BLaER1 (cell line): ENCODE measurements around the gene SLC25A21.

Experiments used
- H3K27ac ChIP-seq: shearing (Covaris generic); formaldehyde crosslinking; 2 replicates; pipeline ENCODE4 v1.8.1; 2022
- H3K27me3 ChIP-seq: shearing (Covaris generic); formaldehyde crosslinking; 2 replicates; pipeline ENCODE4 v1.8.1; 2022
- H3K36me3 ChIP-seq: shearing (Covaris generic); formaldehyde crosslinking; 2 replicates; pipeline ENCODE4 v1.8.1; 2022
- H3K4me1 ChIP-seq: shearing (Covaris generic); formaldehyde crosslinking; 2 replicates; pipeline ENCODE4 v1.8.1; 2022
- H3K4me2 ChIP-seq: shearing (Covaris generic); formaldehyde crosslinking; 2 replicates; pipeline ENCODE4 v1.8.1; 2022
- H3K4me3 ChIP-seq: shearing (Covaris generic); formaldehyde crosslinking; 2 replicates; pipeline ENCODE4 v1.8.1; 2022
- H3K9ac ChIP-seq: shearing (Covaris generic); formaldehyde crosslinking; 2 replicates; pipeline ENCODE4 v1.8.1; 2022
- H3K9me3 ChIP-seq: shearing (Covaris generic); formaldehyde crosslinking; 2 replicates; pipeline ENCODE4 v1.8.1; 2022
- H4K20me1 ChIP-seq: shearing (Covaris generic); formaldehyde crosslinking; 2 replicates; pipeline ENCODE4 v1.8.1; 2022
- Cebpa-rat ChIP-seq: shearing (Covaris generic); IDR thresholded peaks from 2 replicates; pipeline ENCODE4 v1.8.1; 2022

Gene SLC25A21

DNA sequence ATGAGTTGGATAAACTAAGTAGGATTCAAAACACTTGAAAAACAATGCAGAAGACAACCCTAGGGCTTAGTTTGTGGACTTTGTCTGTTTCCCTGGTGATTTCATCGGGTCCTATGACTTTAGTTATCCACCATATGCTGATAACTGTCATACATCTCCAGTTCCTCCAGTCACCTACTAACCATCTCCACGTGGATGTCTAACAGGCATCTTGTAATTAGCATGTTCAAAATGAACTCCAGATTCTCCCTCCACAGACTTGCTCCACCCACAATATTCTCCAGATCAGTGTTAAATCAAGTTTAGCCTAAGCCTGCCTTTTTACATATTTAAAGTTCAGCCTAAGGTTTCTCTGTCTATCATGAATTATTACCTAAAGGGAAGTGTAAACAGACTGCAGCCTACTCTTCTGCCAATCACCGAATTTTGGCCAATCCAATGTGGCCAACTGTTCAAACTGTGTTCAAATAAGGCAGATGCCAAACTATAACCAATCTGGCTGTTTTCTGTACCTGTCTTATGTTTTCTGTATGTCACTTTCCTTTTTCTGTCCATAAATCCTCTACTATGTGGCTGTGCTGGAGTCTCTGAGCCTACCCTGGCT is 423.7 kb downstream of the SLC25A21 start:
- no peaks in the 10 kb centered on the region for H3K4me1 ChIP-seq
- H3K4me2 ChIP-seq, result no peak overlapping the region
- no peaks in the 10 kb centered on the region for H3K36me3 ChIP-seq
- H4K20me1 ChIP-seq, result no peaks in the 10 kb centered on the region
- H3K27ac ChIP-seq, result no peak overlapping the region
- H3K4me3 ChIP-seq, result no peak overlapping the region
- no peak for TF ChIP-seq Cebpa-rat
- H3K9ac ChIP-seq, result no peak overlapping the region
- no peaks in the 10 kb centered on the region for H3K27me3 ChIP-seq
- peaks cover 18% of the 10 kb centered on the region for H3K9me3 ChIP-seq

DNA sequence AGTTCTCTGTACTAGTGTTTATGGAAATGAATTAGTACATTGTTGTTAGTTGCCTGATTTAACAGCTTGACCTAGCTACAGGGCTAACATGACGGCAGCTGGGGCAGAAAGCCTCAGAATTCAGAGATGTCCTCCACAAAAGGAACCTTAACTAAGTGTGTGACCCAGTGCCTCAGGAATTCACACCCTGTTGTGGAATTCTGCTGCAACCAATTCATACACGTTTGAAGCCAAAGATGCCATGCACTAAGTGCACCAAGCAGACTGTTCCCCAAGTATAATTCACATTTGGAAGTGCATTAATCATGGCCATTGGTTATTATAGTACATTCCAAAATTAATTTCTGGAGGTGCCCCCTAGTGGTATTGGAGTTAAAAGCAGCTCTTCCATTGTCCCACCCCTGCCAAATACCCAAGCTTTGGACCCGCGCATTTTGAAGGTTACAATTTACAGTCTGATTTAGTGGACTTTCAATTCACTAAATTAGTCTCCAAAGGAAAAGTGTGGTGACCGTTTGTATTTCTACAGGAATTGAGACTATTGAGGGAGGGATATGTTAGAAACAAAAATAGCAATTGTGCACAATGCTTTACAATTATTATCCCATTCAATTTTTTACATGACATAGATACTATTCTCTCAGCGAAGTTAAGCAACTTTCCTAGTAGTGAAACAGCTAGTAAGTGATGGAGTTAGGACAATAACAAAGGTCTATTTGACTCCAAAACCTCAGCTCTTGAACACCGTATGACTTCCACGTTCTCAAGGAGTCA is 424.8 kb downstream of the SLC25A21 start:
- no peaks in the 10 kb centered on the region for H3K27me3 ChIP-seq

DNA sequence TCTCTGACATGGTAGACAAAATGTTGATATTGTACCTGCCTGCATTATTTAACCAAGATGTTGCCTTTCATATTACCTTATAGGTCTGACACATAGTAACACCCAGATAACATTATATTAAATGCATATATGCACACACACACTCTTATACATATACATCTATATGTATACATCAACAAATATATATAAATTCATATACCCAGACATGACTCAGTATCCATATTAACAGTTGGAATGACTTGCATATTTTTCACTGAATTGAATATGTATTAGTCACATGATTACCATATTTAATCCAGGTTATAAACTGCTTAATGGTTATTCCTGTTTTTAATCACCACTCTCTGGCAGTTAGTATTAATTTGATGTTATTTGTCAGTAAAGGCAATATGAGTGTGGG is 425.5 kb downstream of the SLC25A21 start:
- Histone ChIP-seq H3K9ac (no peak overlapping the region), H4K20me1 (no peaks in the 10 kb centered on the region), H3K4me2 (no peak overlapping the region), H3K4me1 (no peaks in the 10 kb centered on the region), H3K27ac (no peak overlapping the region), H3K9me3 (peaks cover 6% of the 10 kb centered on the region; the same call in 1 of the 2 replicates), H3K4me3 (no peak overlapping the region), H3K36me3 (no peaks in the 10 kb centered on the region), H3K27me3 (no peaks in the 10 kb centered on the region)
- TF ChIP-seq Cebpa-rat, result no peak

More for the DNA sequence above, 424.8 kb downstream of the SLC25A21 start:
- no peaks in the 10 kb centered on the region for H3K36me3 ChIP-seq
- TF ChIP-seq Cebpa-rat, result no peak
- peaks cover 11% of the 10 kb centered on the region for H3K9me3 ChIP-seq
- no peak overlapping the region for H3K4me3 ChIP-seq
- no peak overlapping the region for H3K4me2 ChIP-seq
- no peak overlapping the region for H3K9ac ChIP-seq
- no peaks in the 10 kb centered on the region for H4K20me1 ChIP-seq
- H3K27ac ChIP-seq, result no peak overlapping the region
- H3K4me1 ChIP-seq, result no peaks in the 10 kb centered on the region

DNA sequence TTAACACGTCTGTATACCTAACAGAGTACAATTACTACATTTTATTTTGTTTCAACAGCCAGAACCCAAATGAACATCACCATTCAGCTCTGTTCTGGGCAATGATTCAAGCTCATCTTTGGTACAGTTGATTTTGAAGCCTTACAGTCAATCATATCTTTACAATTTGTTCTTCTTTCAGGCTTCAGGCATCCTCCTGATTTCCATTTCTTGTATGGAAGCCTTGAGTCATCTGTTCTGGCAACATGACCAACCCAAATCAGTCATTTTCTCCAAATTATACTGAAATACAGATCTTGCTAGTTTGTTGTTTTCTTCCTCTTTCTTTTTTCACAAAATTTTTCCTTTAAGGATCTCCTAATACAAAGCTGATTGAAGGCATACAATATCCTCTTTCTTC is 430.5 kb downstream of the SLC25A21 start:
- peaks cover 6% of the 10 kb centered on the region; the same call in 1 of the 2 replicates for H3K9me3 ChIP-seq
- no peaks in the 10 kb centered on the region for H4K20me1 ChIP-seq
- H3K4me2 ChIP-seq, result no peak overlapping the region
- H3K9ac ChIP-seq, result no peak overlapping the region
- H3K27me3 ChIP-seq, result no peaks in the 10 kb centered on the region
- H3K4me3 ChIP-seq, result no peak overlapping the region
- TF ChIP-seq Cebpa-rat, result no peak
- no peaks in the 10 kb centered on the region for H3K36me3 ChIP-seq
- H3K4me1 ChIP-seq, result no peaks in the 10 kb centered on the region
- H3K27ac ChIP-seq, result no peak overlapping the region

DNA sequence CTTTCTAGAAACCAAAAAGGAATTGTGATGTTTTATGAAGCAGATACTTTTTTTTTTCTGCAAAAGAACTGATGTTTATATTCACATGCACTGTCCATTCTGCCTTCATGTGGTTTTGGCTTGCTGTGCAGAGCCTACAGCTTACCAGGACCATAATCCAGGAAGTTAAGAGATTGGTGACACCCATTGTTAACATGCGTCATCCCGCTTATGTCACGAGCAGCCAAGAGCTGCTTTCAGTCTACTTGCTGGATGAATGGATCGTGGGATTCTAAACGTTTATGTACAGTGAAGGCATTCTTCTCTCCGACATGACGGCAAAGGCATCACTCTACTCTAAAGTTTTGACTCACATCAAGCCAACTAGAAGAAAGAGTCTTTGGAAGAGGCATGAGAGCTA is 434.1 kb downstream of the SLC25A21 start:
- no peak overlapping the region for H3K4me3 ChIP-seq
- no peak overlapping the region for H3K27ac ChIP-seq
- H3K4me1 ChIP-seq, result no peaks in the 10 kb centered on the region
- TF ChIP-seq Cebpa-rat, result no peak
- no peaks in the 10 kb centered on the region for H3K9me3 ChIP-seq
- H3K27me3 ChIP-seq, result no peaks in the 10 kb centered on the region
- no peaks in the 10 kb centered on the region for H4K20me1 ChIP-seq
- no peak overlapping the region for H3K9ac ChIP-seq
- no peak overlapping the region for H3K4me2 ChIP-seq
- H3K36me3 ChIP-seq, result no peaks in the 10 kb centered on the region

DNA sequence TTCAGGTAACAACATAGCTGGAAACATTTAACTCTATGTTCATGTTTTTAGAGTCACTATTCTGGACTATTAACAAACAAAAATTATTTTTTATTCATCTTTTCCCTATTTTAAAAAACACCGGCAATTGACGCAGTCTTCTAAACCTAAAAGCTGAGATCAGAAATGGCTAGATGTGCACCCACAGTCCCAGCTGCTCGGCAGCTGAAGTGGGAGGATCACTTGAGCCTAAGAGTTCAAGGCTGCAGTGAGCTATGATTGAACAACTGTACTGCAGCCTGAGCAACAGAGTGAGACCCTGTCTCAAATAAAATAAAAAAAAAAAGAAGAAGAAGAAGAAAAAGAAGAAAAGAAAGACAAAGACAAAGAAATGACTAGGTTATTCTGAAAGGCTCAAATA is 446.3 kb downstream of the SLC25A21 start:
- no peak overlapping the region for H3K4me2 ChIP-seq
- no peaks in the 10 kb centered on the region for H3K36me3 ChIP-seq
- H3K27ac ChIP-seq, result no peak overlapping the region
- H3K4me3 ChIP-seq, result no peak overlapping the region
- H4K20me1 ChIP-seq, result no peaks in the 10 kb centered on the region
- TF ChIP-seq Cebpa-rat, result no peak
- H3K9me3 ChIP-seq, result no peaks in the 10 kb centered on the region
- H3K9ac ChIP-seq, result no peak overlapping the region
- H3K4me1 ChIP-seq, result peaks cover 14% of the 10 kb centered on the region; the same call in 1 of the 2 replicates
- no peaks in the 10 kb centered on the region for H3K27me3 ChIP-seq

DNA sequence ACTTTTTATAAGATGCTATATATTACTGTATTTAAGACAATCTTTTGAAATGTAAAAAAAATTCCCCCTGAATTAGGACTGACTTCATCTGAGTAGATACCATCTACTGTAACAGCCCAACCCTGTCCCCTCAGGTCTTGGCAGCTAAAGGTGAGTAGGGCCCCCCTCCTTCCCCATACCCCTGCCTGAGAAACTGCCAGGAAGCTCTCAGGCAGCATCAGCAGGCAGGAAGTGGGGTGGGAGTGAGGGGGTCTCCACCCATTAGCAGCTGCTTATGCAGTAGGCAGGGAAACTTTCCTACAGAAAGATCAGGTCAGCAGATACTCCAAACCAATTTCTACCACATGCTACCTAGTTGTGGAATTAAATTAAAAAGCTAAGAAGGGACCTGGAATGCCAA is 448.2 kb downstream of the SLC25A21 start:
- Histone ChIP-seq H3K36me3 (no peaks in the 10 kb centered on the region), H3K9ac (no peak overlapping the region), H3K27ac (no peak overlapping the region), H3K4me2 (no peak overlapping the region), H3K4me3 (no peak overlapping the region), H3K9me3 (no peaks in the 10 kb centered on the region), H3K27me3 (no peaks in the 10 kb centered on the region), H3K4me1 (peaks cover 14% of the 10 kb centered on the region; the same call in 1 of the 2 replicates), H4K20me1 (no peaks in the 10 kb centered on the region)
- TF ChIP-seq Cebpa-rat, result no peak

DNA sequence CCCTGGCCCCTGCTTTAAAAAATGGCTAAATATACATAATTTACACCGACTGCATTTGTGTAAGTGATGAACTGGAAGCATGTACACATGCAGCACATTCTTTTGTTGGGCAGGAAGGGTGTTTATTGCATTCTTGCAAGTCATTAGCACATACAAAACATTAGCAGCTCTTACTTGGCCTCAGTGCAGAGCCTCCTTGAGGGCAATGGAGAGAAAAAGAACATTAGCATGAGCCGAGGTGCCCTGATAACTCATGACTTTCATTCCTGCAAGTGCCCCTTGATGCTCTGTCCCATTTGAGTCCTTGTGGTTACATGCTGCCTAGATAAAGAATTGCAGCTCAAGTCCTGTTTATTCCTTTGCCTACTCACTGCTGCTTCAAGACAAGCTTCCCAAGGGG is 448.9 kb downstream of the SLC25A21 start:
- no peaks in the 10 kb centered on the region for H3K9me3 ChIP-seq
- H3K27me3 ChIP-seq, result no peaks in the 10 kb centered on the region
- no peak overlapping the region for H3K9ac ChIP-seq
- H3K4me2 ChIP-seq, result no peak overlapping the region
- no peak overlapping the region for H3K4me3 ChIP-seq
- no peak for TF ChIP-seq Cebpa-rat
- no peaks in the 10 kb centered on the region for H4K20me1 ChIP-seq
- no peak overlapping the region for H3K27ac ChIP-seq
- peaks cover 14% of the 10 kb centered on the region; the same call in 1 of the 2 replicates for H3K4me1 ChIP-seq
- H3K36me3 ChIP-seq, result no peaks in the 10 kb centered on the region

DNA sequence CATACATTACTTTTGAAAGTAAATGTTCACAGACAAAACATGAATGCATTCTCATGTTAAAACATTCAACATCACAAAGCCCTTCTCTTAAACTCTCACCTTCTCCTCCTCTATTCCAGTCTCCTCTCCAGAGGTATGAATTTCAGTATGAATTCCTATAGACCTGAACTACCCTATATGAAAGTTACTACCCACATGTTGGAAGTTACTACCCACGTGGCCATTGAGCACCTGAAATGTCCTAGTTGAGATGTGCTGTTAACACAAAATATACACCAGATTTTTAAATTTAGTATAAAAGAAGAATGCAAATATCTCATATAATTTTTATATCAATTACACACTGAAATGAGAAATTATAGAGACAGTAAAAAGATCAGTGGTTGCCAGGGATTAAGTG is 450.5 kb downstream of the SLC25A21 start:
- Histone ChIP-seq H3K36me3 (no peaks in the 10 kb centered on the region), H3K9me3 (no peaks in the 10 kb centered on the region), H3K4me2 (no peak overlapping the region), H3K27me3 (no peaks in the 10 kb centered on the region), H3K27ac (no peak overlapping the region), H4K20me1 (no peaks in the 10 kb centered on the region), H3K4me3 (no peak overlapping the region), H3K4me1 (peaks cover 14% of the 10 kb centered on the region; the same call in 1 of the 2 replicates), H3K9ac (no peak overlapping the region)
- no peak for TF ChIP-seq Cebpa-rat

DNA sequence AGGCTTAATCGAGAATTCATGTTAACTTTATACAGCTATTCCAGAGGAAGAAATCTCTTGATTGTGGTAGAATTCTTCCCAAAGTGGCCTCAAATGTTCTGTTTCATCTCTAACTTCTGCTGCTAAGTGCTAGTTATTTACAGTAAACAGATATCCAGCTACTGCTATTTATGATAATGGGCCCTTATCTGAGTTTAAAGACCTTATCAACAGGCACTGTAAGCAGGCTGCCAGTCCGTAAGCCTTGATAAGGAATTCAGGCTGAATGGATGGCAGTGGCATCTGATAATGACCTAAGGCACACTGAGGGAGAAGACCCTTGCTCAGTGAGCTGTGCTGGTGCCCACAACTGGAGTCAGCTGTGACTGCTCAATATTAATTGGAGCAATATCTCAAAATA is 451.7 kb downstream of the SLC25A21 start:
- no peak overlapping the region for H3K4me2 ChIP-seq
- H3K4me1 ChIP-seq, result peaks cover 7% of the 10 kb centered on the region; the same call in 1 of the 2 replicates

More for the DNA sequence above, 451.7 kb downstream of the SLC25A21 start:
- no peaks in the 10 kb centered on the region for H3K27me3 ChIP-seq
- H3K36me3 ChIP-seq, result no peaks in the 10 kb centered on the region
- H4K20me1 ChIP-seq, result no peaks in the 10 kb centered on the region
- TF ChIP-seq Cebpa-rat, result no peak
- no peaks in the 10 kb centered on the region for H3K9me3 ChIP-seq
- no peak overlapping the region for H3K9ac ChIP-seq
- H3K27ac ChIP-seq, result no peak overlapping the region
- H3K4me3 ChIP-seq, result no peak overlapping the region
